ENCODE measurements around the gene RCVRN.

The RCVRN gene

GRCh38 chr17:9905078-9905415 lies at the start of gene RCVRN:
TSS of gene RCVRN (minus strand) at chr17:9905271. CDS start at chr17:9905180, 91 bp downstream.
- no peak for DNase-seq

- DNase-seq: no peak
Observed at GRCh38 chr17:9953492-9953891, 48.4 kb upstream of the RCVRN start.

- DNase-seq: no peak
Observed at GRCh38 chr17:9951803-9952202, 46.7 kb upstream of the RCVRN start.

GRCh38 chr17:9948928-9949327 lies 43.9 kb upstream of the RCVRN start:
- DNase-seq: no peak

GRCh38 chr17:9944704-9945103 lies 39.6 kb upstream of the RCVRN start:
- DNase-seq: no peak

GRCh38 chr17:9943343-9943742 lies 38.3 kb upstream of the RCVRN start:
- no peak for DNase-seq

- DNase-seq: no peak
Observed at GRCh38 chr17:9942885-9943284, 37.8 kb upstream of the RCVRN start.

- no peak for DNase-seq
Observed at GRCh38 chr17:9941305-9941704, 36.2 kb upstream of the RCVRN start.

GRCh38 chr17:9940841-9941240 lies 35.8 kb upstream of the RCVRN start:
- DNase-seq: no peak

- no peak for DNase-seq
Observed at GRCh38 chr17:9938764-9939163, 33.7 kb upstream of the RCVRN start.

GRCh38 chr17:9937901-9938300 lies 32.8 kb upstream of the RCVRN start:
- DNase-seq: no peak

GRCh38 chr17:9937241-9937761 lies 32.2 kb upstream of the RCVRN start:
- DNase-seq: no peak

GRCh38 chr17:9936095-9936494 lies 31.0 kb upstream of the RCVRN start:
- no peak for DNase-seq

- no peak for DNase-seq
Observed at GRCh38 chr17:9935408-9935807, 30.3 kb upstream of the RCVRN start.

- no peak for DNase-seq
Observed at GRCh38 chr17:9934331-9934730, 29.3 kb upstream of the RCVRN start.

- no peak for DNase-seq
Observed at GRCh38 chr17:9932491-9932890, 27.4 kb upstream of the RCVRN start.

- no peak for DNase-seq
Observed at GRCh38 chr17:9931144-9931741, 26.2 kb upstream of the RCVRN start.

- DNase-seq: no peak
Observed at GRCh38 chr17:9929871-9930270, 24.8 kb upstream of the RCVRN start.

GRCh38 chr17:9928601-9929333 lies 23.7 kb upstream of the RCVRN start:
- no peak for DNase-seq

GRCh38 chr17:9926150-9926804 lies 21.2 kb upstream of the RCVRN start:
- no peak for DNase-seq

GRCh38 chr17:9925457-9925856 lies 20.4 kb upstream of the RCVRN start:
- no peak for DNase-seq

GRCh38 chr17:9924735-9925191 lies 19.7 kb upstream of the RCVRN start:
- no peak for DNase-seq

- DNase-seq: no peak
Observed at GRCh38 chr17:9922012-9922848, 17.2 kb upstream of the RCVRN start.
